HG02759 (cell line): ENCODE data around the gene VILL.
A peak's percentile ranks its signal among the peaks of the same experiment; 100 is the strongest.
"Not testable (repeated sequence)": the region's sequence is repeated elsewhere in the genome, so short reads cannot be mapped to it uniquely, and the experiment has no call there.

Experiments
- ATAC-seq: cut with Tn5 transposase; IDR thresholded peaks from one replicate; pipeline ENCODE4 v1.9.1; 2021; ENCODE audit warnings: mild to moderate bottlenecking, moderate library complexity; ENCODE audit not compliant: unreplicated experiment

The VILL gene

GRCh38 chr3:37985637-37986320 lies 4.8 kb upstream of the VILL start:
- ATAC-seq, result no peak

- no peak for ATAC-seq
Measured at GRCh38 chr3:37986479-37987314, 3.9 kb upstream of the VILL start.

DNA sequence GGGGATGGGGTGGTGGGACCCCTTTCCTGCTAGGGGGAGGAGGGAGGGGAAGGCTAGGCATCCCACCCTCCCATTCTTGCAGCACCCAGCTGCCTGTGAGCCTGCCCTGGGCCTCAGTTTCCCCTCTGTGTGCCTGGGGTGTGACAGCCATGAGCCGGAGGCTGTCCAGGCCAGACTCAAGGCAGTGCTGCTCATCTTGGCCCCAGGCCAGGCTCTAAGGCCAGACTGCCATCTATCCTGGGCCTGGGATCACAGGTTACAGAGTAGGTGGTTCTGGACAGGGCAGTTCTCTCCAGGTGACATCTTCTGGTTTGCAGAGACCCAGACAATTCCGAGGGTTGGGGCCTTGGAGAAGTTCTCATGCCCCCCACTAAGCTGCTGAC lies 3.3 kb upstream of the VILL start:
- ATAC-seq, result no peak

GRCh38 chr3:37987751-37988179 lies 2.8 kb upstream of the VILL start:
- no peak for ATAC-seq

- not testable (repeated sequence) for ATAC-seq
Measured at GRCh38 chr3:37988376-37988775, 2.2 kb upstream of the VILL start.

- no peak for ATAC-seq
Measured at GRCh38 chr3:37988931-37989525, 1.6 kb upstream of the VILL start.

DNA sequence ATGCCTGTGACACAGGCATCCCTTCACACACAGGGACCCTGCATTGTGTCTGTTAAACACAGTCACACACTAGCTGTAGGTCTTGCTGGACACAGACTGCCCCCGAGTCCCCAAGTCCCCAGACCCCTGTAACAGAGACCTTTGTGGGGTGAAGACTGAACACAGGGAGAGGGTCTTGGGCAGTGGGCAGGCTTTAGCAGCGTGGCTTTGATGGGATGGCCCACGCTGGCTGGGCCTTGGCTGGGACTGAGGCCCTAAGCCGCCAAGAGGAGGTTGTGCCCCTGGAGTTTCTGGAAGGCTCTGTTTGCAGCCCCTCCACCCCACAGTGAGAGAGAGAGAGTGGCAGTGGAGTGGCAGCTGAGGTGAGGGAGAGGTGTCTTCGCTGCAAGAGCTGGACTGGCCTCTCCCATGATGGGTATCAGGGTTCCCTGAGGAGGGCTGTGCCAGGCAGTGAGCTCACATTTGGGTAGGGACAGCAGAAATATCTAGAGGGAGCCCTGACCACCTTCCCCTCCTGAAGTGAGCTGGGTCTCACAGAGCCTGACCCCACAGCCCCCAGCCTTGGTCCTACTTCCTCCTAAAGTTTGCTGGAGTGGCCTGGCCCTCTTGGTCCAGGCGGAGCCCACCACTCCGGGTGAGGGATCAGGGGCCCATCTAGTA lies 635 bp upstream of the VILL start:
- ATAC-seq, result no peak

DNA sequence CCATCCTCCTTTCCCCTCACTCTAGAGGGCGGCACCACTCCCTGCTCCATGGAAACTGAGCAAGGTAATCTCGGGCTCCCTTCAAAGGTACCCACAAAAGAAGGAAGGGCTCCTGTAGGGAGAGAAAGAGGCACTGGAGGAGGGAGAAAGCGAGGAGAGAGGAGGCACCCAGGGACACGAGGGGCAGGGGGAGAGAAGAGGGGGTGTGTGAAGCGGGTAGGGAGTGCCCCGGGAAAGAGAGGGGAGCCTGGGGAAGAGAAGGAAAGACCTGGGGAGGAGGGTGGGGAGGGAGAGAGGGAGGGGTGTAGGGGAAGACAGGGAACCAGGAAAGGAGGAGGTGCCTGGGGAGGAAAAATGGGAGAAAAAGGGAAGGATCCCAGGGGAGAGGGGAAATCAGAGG lies 523 bp downstream of the VILL start:
- no peak for ATAC-seq

- no peak for ATAC-seq
Measured at GRCh38 chr3:37991823-37992222, 1.2 kb downstream of the VILL start.

DNA sequence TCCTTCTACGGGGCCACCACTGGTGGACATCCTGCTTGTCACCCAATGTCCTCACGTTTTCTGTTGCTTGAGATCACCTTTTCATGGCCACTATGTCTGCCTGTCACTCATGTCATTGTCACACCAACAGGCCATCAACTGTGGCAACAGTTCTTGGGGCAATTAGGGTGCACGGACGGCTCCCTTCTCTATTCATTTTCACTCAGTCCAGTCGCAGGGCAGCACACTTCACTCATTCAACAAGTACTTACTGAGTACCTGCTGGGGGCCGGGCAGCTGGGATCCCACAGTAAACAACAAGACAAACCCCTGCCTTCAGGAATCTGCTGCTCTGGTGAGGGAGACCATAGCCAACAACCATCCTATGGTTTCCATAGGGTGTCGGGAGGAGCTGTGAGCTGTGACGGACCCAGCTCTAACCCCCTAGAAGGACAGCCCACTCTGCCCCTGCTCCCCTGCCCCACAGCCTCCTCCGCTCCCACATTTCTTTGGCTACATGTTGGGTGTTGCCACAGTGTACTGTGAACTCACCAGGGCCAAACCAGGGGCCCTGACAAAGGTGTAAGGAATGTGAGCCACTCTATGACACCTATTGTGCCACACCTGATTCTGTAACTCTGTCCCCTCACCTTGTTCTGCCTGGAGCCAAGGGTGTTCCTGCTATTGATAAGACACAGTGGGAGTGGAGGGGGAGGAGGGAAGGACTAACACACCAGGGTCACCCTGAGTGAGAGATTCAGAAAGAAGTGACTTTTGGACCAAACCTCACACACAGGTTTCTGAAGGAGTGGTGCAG lies 1.9 kb downstream of the VILL start:
- no peak for ATAC-seq

- no peak for ATAC-seq
Measured at GRCh38 chr3:37993067-37993455, 2.5 kb downstream of the VILL start.

DNA sequence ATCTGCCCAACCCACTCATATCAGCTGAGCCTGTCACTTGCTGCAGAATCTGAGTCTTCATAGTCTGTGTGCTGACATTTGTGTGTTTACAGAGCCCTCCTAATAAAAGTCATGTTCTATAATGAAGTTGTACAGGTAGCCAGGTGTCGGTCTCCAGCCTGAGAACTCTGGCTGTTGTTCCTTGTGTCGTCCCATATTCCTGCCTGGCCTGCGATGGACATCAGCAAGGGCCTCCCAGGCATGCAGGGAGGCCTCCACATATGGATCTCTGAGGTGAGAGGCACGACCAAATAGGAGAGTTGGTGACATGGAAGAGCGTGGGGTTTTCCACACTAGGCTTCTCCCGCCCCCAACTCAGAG lies 2.9 kb downstream of the VILL start:
- no peak for ATAC-seq

DNA sequence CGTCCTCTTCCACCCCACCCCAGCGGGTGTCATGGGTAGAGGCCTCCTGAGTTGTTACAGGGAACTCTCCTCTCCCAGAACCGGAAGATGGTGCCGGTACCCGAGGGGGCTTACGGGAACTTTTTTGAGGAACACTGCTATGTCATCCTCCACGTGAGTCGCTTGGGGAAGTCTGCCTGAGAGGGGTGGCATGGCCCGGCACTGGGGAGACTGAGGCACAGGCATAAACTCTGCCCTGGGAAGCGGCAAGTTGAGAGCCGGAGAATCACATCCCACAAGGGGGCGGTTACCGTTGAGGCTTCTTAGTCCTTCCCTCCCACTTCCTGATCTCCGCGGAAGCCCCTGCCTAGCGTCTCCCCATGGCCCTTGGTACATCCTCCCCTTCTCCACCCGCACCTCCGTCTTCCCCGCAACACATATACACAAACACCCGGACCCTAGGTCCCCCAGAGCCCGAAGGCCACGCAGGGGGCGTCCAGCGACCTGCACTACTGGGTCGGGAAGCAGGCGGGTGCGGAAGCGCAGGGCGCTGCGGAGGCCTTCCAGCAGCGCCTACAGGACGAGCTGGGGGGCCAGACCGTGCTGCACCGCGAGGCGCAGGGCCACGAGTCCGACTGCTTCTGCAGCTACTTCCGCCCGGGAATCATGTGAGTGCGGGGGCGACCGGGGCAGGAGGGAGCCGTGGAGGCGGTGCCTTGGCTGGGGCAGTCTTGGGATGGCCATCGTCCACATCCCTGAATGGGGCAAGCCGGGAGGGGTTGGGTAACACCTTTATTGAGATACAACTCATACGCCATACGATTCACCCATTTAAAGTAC lies 3.4 kb downstream of the VILL start:
- peak; percentile 65 for ATAC-seq

- no peak for ATAC-seq
Measured at GRCh38 chr3:37994639-37994972, 4.0 kb downstream of the VILL start.

- no peak for ATAC-seq
Measured at GRCh38 chr3:37995652-37996641, 5.4 kb downstream of the VILL start.

DNA sequence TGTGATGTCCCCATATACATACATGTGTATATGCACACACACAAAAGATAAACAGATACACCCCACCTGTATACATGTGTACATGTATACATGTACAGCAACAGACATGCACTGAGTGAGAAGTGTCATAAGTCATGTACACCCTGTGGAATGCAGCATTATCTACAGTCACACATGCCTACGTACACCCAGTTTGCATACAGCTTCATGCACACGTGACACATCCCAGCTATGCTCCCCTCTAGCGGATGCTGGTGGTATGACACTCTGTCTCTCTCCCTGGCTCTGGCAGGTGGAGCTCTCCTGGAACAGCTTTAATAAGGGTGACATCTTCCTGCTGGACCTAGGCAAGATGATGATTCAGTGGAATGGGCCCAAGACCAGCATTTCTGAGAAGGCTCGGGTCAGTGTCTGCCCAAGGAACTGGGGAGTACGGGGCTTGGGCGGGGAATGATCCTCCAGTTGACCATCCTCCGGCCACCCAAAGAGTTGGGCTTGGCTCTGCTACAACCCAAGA lies 6.3 kb downstream of the VILL start:
- ATAC-seq, result peak; percentile 53

- no peak for ATAC-seq
Measured at GRCh38 chr3:37997342-37997741, 6.8 kb downstream of the VILL start.

- no peak for ATAC-seq
Measured at GRCh38 chr3:37997791-37998370, 7.3 kb downstream of the VILL start.
